OCI-LY1 (cell line): ENCODE results near the gene PUM1.

Experiments
- H2AFZ ChIP-seq: fragments of 200-600 bp; sonication (generic), shearing (Covaris generic); 2 replicates; pipeline ENCODE4 v1.6.0; 2014; ENCODE audit warnings: antibody characterized with exemption, mild to moderate bottlenecking, low read length
- H3F3A ChIP-seq: fragments of 200-600 bp; sonication (generic), shearing (Covaris generic); 2 replicates; pipeline ENCODE4 v1.6.0; 2014; ENCODE audit warnings: mild to moderate bottlenecking, antibody characterized with exemption, low read length, moderate library complexity; ENCODE audit not compliant: insufficient read depth
- H3K27ac ChIP-seq: fragments of 200-600 bp; sonication (generic); 2 replicates; pipeline ENCODE4 v1.5.1; 2014; ENCODE audit warnings: low read length, mixed run types, mild to moderate bottlenecking, low read depth; ENCODE audit not compliant: poor library complexity, severe bottlenecking
- H3K27me3 ChIP-seq: fragments of 200-600 bp; sonication (generic); 2 replicates; pipeline ENCODE4 v1.6.0; 2014; ENCODE audit warnings: antibody characterized with exemption, mild to moderate bottlenecking, low read length, moderate library complexity; ENCODE audit not compliant: insufficient read depth
- H3K36me3 ChIP-seq: fragments of 200-600 bp; sonication (generic); 2 replicates; pipeline ENCODE4 v1.6.1; 2014; ENCODE audit warnings: mild to moderate bottlenecking, antibody characterized with exemption, low read length, moderate library complexity, mixed read lengths; ENCODE audit not compliant: insufficient read depth
- H3K4me1 ChIP-seq: fragments of 200-600 bp; sonication (generic); 2 replicates; pipeline ENCODE4 v1.5.1; 2014; ENCODE audit warnings: mild to moderate bottlenecking, low read length, moderate library complexity; ENCODE audit not compliant: insufficient read depth, severe bottlenecking
- H3K4me2 ChIP-seq: fragments of 200-600 bp; sonication (generic), shearing (Covaris generic); 2 replicates; pipeline ENCODE4 v1.6.1; 2014; ENCODE audit warnings: low read length
- H3K4me3 ChIP-seq: fragments of 200-600 bp; sonication (generic); 2 replicates; pipeline ENCODE4 v1.5.1; 2014; ENCODE audit warnings: low read length, low read depth, mild to moderate bottlenecking, mixed read lengths; ENCODE audit not compliant: poor library complexity, severe bottlenecking
- H3K79me2 ChIP-seq: fragments of 200-600 bp; shearing (Covaris generic); 2 replicates; pipeline ENCODE4 v1.6.1; 2016; ENCODE audit warnings: mixed run types, low read length, mixed read lengths; ENCODE audit not compliant: insufficient read depth
- H3K9ac ChIP-seq: fragments of 200-600 bp; sonication (generic), shearing (Covaris generic); 2 replicates; pipeline ENCODE4 v1.6.1; 2014; ENCODE audit warnings: mild to moderate bottlenecking, low read length, mixed read lengths
- H3K9me2 ChIP-seq: fragments of 200-600 bp; sonication (generic), shearing (Covaris generic); 2 replicates; pipeline ENCODE4 v1.6.1; 2014; ENCODE audit warnings: low read depth, mild to moderate bottlenecking, low read length, mixed read lengths
- H3K9me3 ChIP-seq: fragments of 200-600 bp; shearing (Covaris generic); 2 replicates; pipeline ENCODE4 v1.6.1; 2014; ENCODE audit warnings: low read length, mixed read lengths
- H4K20me1 ChIP-seq: fragments of 200-600 bp; sonication (generic), shearing (Covaris generic); 2 replicates; pipeline ENCODE4 v1.6.0; 2016; ENCODE audit warnings: mild to moderate bottlenecking, low read length; ENCODE audit not compliant: insufficient read depth
- EZH2 ChIP-seq: fragments of 200-600 bp; sonication (generic), shearing (Covaris generic); IDR thresholded peaks from 2 replicates; pipeline ENCODE4 v1.8.0; 2017; ENCODE audit warnings: borderline replicate concordance, mixed run types, mild to moderate bottlenecking, antibody characterized with exemption, low read length, moderate library complexity, mixed read lengths
- TF ChIP-seq, protein P1 (sequence below): fragments of 200-600 bp; sonication (generic), shearing (Covaris generic); IDR thresholded peaks from 2 replicates; pipeline ENCODE4 v1.5.1; 2017; ENCODE audit warnings: mild to moderate bottlenecking, antibody characterized with exemption, low read length, moderate library complexity, mixed read lengths

Gene PUM1

DNA sequence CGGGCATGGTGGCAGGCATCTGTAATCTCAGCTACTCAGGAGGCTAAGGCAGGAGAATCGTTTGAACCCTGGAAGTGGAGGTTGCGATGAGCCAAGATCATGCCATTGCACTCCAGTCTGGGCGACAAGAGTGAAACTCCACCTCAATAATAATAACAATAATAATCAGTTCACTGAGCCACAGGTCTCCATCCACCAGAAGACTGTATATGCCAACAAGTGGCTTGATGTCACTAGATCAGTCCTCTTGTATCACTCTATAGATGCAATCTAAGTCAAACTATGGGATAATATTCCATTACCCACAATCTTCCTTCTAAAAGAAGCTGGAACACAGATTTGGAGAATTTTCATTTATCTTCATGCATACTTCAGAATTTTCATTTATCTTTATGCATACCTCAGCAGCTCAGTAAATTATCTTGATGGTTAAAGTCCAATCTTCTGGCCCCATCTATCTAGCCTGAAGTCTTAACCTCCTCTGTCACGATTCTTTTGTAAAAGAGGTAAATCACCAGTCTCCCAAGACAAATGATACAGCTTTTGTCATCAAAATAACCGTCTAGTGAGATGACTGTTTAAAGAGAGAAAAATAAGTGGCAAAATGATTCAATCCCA lies 61.8 kb downstream of the PUM1 start:
- no peaks in the 10 kb centered on the region for H4K20me1 ChIP-seq

DNA sequence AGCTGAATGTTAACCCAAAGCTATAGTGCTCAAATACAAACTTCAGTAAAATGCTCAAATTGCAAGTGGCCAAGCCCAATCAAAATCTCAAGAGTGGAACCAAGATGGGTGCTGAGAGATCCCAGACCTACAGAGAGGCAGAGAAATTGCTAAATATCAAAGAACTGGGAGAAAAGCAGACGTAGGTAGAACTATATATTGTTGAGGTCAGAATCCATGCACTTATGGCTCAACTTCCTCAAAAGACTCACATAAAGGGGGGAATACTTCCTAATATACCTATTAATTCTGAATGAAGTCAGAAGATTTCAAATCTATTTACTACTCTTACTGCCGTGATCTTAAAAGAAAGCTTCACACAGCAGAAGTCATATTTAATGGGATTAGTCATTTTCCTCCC lies 65.2 kb downstream of the PUM1 start:
- no peaks in the 10 kb centered on the region for H3K27me3 ChIP-seq
- H2AFZ ChIP-seq = no peak overlapping the region
- no peak overlapping the region for H3K4me3 ChIP-seq
- no peak overlapping the region for H3K27ac ChIP-seq
- H3K9me3 ChIP-seq = no peaks in the 10 kb centered on the region
- TF ChIP-seq EZH2 = no peak
- TF ChIP-seq, protein P1, sequence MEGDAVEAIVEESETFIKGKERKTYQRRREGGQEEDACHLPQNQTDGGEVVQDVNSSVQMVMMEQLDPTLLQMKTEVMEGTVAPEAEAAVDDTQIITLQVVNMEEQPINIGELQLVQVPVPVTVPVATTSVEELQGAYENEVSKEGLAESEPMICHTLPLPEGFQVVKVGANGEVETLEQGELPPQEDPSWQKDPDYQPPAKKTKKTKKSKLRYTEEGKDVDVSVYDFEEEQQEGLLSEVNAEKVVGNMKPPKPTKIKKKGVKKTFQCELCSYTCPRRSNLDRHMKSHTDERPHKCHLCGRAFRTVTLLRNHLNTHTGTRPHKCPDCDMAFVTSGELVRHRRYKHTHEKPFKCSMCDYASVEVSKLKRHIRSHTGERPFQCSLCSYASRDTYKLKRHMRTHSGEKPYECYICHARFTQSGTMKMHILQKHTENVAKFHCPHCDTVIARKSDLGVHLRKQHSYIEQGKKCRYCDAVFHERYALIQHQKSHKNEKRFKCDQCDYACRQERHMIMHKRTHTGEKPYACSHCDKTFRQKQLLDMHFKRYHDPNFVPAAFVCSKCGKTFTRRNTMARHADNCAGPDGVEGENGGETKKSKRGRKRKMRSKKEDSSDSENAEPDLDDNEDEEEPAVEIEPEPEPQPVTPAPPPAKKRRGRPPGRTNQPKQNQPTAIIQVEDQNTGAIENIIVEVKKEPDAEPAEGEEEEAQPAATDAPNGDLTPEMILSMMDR = no peak
- no peak overlapping the region for H3K9ac ChIP-seq
- no peaks in the 10 kb centered on the region for H3K4me1 ChIP-seq
- H3K4me2 ChIP-seq = no peak overlapping the region
- peaks cover 91% of the 10 kb centered on the region for H3K36me3 ChIP-seq
- H4K20me1 ChIP-seq = no peaks in the 10 kb centered on the region
- H3K79me2 ChIP-seq = peaks cover 37% of the 10 kb centered on the region
- no peaks in the 10 kb centered on the region for H3F3A ChIP-seq
- H3K9me2 ChIP-seq = no peaks in the 10 kb centered on the region

More for the DNA sequence above, 61.8 kb downstream of the PUM1 start:
- TF ChIP-seq EZH2 = no peak
- TF ChIP-seq, protein P1 = no peak
- Histone ChIP-seq H3K4me3 (no peak overlapping the region), H3K9ac (no peak overlapping the region), H3F3A (no peaks in the 10 kb centered on the region), H3K9me3 (no peaks in the 10 kb centered on the region), H3K27ac (no peak overlapping the region), H3K9me2 (no peaks in the 10 kb centered on the region), H3K4me2 (no peak overlapping the region), H3K79me2 (peaks cover 40% of the 10 kb centered on the region), H3K4me1 (peaks cover 12% of the 10 kb centered on the region), H3K27me3 (no peaks in the 10 kb centered on the region), H2AFZ (no peak overlapping the region), H3K36me3 (peaks cover 87% of the 10 kb centered on the region)

DNA sequence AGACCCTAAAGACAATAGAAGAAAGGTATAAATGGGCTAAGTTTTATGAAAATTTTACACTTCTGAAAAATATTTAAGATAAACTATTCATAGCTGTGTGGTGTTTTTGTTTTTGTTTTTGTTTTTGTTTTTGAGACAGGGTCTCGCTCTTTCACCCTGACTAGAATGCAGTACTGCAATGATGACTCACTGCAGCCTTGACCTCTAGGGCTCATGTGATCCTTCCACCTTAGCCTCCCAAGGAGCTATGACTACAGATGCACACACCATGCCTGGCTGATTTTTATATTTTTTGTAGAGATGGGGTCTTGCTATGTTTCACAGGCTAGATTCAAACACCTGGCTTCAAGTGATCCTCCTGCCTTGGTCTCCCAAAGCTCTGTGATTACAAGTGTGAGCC lies 66.6 kb downstream of the PUM1 start:
- Histone ChIP-seq H3K4me2 (no peak overlapping the region), H3K4me1 (no peaks in the 10 kb centered on the region), H4K20me1 (no peaks in the 10 kb centered on the region), H3K79me2 (peaks cover 40% of the 10 kb centered on the region), H3F3A (no peaks in the 10 kb centered on the region), H3K27me3 (no peaks in the 10 kb centered on the region), H3K36me3 (peaks cover 90% of the 10 kb centered on the region), H2AFZ (no peak overlapping the region), H3K9me2 (no peaks in the 10 kb centered on the region), H3K9me3 (no peaks in the 10 kb centered on the region), H3K27ac (no peak overlapping the region), H3K4me3 (no peak overlapping the region), H3K9ac (no peak overlapping the region)
- TF ChIP-seq, protein P1 = no peak
- no peak for TF ChIP-seq EZH2
